ENCODE measurements around the gene SLC29A3.

DNA sequence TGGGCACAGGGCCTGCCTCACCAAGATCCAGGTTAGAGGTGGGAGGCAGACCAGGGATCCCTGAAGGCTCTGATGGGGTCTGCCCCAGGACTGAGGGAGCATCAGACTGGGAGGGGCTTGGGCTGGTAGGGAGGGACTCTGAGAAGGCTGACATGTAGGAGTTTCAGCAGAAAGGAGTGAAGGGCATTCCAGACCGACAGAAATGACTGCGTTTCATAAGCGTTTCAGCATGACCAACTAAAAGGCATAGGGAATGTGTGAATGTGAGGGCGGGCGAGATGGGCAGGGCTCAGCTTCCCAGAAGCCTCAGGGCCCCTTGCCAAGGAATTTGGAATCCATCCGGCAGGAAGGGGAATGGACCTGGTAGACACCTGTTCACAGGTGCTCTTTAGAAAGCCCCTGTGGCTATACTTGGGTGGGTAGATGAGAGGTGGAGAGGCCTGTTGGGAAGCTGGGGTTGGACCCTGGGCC lies 24.9 kb upstream of the SLC29A3 start:
- TF ChIP-seq, protein P1, sequence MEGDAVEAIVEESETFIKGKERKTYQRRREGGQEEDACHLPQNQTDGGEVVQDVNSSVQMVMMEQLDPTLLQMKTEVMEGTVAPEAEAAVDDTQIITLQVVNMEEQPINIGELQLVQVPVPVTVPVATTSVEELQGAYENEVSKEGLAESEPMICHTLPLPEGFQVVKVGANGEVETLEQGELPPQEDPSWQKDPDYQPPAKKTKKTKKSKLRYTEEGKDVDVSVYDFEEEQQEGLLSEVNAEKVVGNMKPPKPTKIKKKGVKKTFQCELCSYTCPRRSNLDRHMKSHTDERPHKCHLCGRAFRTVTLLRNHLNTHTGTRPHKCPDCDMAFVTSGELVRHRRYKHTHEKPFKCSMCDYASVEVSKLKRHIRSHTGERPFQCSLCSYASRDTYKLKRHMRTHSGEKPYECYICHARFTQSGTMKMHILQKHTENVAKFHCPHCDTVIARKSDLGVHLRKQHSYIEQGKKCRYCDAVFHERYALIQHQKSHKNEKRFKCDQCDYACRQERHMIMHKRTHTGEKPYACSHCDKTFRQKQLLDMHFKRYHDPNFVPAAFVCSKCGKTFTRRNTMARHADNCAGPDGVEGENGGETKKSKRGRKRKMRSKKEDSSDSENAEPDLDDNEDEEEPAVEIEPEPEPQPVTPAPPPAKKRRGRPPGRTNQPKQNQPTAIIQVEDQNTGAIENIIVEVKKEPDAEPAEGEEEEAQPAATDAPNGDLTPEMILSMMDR (conservative IDR thresholded peaks at IDR 0.05), result no peak
- no peak for TF ChIP-seq EZH2 (IDR thresholded peaks at IDR 0.05; ENCODE audit: low read depth)
